CD4-positive, alpha-beta T cell treated with Interleukin-17A for 1 hour (primary cell): ENCODE data around the gene PLA2G2C.

Source experiments
- DNase-seq: peaks from one replicate; pipeline ENCODE4 v3.0.0-alpha.2; 2020

Gene PLA2G2C

DNA sequence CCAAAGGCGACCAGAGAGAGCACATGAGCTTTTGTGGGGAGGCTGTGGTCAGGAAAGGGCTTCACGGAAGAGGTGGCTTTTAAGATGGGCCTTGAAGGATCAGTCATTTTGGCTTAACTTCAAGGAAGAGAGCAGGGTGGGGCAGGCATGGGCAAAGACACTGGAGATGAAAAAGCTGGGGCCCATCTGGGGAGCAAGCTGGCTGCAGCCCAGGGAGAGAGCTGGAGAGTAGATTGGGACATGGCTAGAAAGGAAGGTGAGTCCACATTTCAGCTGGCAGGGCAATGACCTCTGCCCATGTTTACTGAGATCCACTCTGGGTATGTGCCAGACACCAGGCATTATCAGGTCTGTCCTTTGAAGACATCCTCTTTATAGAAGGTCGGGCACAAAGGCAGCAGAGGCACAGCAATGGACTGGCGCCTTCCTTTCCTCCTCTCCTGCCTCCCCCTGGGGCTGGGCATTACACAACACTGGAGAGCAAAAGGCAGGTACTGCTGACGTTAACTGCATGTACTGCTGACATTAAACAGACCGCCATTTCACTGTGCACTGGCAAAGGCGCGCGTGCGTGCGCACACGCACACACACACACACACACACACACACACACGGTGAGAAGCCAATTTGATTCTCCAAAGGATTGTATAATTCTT is 2.6 kb downstream of the PLA2G2C start:
- DNase-seq, result no peak

GRCh38 chr1:20183035-20183434 is 3.3 kb downstream of the PLA2G2C start:
- DNase-seq, result no peak

DNA sequence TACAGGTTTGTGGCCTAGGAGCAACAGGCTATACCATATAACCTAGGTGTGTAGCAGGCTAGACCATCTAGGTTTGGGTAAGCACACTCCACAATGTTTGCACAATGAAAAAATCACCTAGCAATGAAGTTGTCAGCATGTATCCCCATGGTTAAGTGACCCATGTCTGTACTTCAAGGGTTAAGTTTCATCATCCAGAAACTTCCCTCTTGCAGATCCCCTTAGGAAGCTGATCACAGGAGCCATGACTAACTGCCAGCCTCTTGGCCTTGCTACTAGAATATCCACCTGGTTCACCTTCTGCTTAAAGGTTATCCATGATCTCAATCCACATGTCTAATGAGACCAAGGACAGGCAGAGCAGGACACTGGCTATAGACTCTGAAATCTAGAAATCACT is 3.9 kb downstream of the PLA2G2C start:
- no peak for DNase-seq

- no peak for DNase-seq
These were observed 5.5 kb downstream of the PLA2G2C start for GRCh38 chr1:20180844-20181207.

- DNase-seq, result no peak
These were observed 6.0 kb downstream of the PLA2G2C start for GRCh38 chr1:20180129-20180843.

- no peak for DNase-seq
These were observed 6.8 kb downstream of the PLA2G2C start for GRCh38 chr1:20179371-20180128.

DNA sequence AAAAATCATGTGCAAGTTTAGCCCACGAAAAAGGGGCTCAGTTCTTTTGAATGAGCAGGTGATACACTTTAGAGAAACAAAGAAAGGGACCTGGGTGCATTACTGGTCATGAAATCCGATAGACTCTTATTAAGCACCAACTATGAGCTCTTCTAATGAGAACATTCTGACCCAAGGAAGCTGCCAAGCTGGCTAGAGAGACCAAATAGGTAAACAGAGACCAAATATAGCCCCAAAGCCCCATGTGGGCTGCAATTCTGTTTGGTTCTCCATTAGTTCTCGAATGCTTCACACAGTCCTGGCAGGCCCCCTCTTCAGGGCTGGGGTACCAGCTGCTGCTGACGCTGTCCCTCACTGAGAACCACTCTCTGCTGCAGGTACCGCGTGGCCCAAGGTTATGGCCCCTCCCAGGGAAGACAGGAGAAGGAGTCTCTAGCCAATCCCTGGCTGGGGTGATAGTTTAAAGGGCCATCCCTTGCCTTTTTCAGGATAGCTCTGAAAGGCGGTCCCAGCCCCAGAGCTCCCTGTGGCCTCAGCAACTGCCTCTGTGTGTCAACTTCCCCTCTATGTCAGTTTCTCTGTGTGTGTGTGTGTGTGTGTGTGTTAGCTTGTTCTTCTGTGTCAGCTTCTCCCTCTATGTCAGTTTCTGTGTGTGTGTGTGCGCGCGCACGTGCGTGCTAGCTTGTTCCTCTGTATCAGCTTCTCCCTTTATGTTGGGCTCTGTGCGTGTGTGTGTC is 7.5 kb downstream of the PLA2G2C start:
- DNase-seq, result no peak

DNA sequence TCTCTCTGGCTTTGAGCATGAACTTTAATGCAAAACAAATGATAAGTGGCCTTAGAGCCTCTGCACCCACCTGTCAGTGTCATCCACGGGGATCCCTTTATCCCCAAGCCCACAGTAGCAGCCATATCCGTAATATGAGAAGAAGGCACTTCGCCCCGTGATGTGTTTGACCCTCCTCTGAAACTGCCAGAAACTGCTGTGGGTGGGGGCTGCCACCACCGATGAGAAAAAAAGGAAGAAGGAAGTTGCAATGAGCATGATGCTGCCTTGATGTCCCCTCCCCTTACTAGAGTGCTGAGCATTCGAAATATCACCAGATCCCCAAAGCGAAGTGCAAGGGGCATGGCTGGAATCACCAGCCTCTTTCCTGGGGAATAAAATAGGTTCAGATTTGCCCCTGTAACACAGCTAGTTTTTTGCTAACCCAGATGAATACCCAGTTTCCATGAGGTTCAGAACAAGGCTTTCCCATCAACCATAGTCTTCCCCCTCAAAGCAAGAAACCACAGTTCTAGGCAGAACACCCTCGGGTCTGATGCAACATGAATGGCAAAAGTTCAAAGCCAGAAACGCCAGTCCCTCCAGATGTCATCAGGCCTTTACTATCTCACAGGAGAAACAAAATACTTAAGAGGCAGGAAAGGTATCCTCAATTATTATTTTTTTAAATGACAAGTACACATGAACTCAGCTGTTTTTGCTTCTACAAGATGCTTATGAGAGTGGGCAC is 11.2 kb downstream of the PLA2G2C start:
- no peak for DNase-seq

GRCh38 chr1:20172033-20172590 is 14.2 kb downstream of the PLA2G2C start:
- no peak for DNase-seq

GRCh38 chr1:20169932-20170331 is 16.4 kb downstream of the PLA2G2C start:
- DNase-seq, result no peak

DNA sequence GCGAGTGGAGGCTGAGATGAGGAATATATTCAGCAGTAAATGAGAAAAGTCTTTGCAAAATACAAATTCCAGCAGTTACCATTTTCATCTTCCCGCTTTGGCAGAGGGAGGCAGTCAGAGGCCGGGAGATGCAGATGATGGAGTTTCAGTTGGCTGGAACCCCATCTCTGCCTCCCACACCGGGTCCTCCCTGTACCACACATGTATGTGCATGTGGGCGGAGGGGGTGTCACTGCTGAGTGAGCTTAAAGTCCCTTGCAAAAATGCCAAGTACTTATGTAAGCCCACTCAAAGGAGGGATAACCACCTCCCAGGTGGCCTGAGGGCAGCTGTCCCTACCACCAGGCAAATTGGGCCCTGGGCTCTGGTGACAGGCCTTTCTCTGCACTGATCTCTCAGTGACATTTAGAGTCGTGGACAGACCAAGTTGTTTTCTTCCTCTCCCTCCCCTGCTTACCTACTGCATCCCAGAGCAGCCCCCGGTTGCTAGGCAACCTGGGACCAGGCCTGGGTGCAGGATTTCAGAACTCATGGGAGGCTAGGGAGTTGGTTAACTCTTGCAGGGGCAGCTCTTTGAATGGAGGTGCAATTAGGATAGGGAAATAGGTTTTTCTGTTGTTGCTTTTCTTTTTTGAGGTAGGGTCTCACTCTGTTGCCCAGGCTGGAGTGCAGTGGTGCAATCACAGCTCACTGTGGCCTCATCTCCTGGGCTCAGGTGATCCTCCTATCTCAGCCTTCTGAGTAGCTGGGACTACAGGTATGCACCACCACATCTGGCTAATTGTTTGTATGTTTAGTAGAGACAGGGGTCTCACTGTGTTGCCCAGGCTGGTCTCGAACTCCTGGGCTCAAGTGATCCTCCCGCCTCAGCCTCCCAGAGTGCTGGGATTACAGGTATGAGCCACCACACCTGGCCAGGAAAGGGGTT is 17.5 kb downstream of the PLA2G2C start:
- no peak for DNase-seq

GRCh38 chr1:20167126-20167525 is 19.2 kb downstream of the PLA2G2C start:
- DNase-seq, result no peak

GRCh38 chr1:20166051-20166450 is 20.3 kb downstream of the PLA2G2C start:
- DNase-seq, result no peak

- no peak for DNase-seq
These were observed 20.8 kb downstream of the PLA2G2C start for GRCh38 chr1:20165522-20165951.

GRCh38 chr1:20164694-20165202 is 21.6 kb downstream of the PLA2G2C start:
- DNase-seq, result no peak

DNA sequence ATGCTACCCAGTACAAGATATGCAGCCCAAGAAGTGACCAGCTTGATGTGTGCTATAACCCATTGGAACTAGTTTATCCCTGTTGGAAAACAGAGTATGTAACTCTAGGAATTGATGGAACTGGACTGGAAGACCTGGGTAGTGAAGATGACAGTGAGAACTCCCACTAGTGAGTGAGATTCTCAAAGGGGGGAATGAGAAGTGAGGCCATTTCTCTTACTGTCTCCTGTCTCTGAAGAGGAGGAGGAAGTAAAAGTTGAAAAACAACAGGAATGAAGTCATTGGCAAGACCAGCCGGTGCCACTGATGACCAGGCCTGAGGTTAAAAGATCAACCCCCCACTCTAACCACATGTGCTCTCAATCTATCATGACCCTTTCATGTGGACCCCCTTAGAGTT is 26.3 kb downstream of the PLA2G2C start:
- no peak for DNase-seq

DNA sequence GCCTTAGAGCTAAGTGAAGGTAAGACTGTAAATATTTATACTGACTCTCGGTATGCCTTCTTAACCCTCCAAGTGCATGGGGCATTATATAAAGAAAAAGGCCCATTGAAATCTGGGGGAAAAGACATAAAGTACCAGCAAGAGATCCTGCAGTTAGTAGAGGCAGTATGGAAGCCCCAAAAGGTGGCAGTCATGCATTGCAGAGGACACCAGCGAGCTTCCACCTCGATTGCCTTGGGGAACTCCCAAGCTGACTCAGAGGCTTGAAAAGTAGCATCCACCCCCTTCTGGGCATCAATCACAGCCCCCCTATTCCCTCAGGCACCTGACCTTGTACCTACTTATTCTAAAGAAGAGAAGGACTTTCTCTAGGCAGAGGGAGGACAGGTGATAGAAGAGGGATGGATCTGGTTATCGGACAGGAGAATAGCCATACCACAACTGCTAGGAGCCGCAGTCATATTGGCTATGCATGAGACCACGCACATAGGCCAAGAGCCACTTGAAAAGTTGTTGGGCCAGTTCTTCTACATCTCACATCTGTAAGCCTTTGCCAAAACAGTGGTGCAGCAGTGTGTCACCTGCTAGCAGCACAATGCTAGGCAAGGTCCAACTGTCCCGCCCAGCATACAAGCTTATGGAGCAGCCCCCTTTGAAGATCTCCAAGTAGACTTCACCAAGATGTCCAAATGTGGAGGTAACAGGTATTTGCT is 27.8 kb downstream of the PLA2G2C start:
- no peak for DNase-seq

- peak; percentile 13 for DNase-seq
These were observed 32.0 kb downstream of the PLA2G2C start for GRCh38 chr1:20154301-20154831.

DNA sequence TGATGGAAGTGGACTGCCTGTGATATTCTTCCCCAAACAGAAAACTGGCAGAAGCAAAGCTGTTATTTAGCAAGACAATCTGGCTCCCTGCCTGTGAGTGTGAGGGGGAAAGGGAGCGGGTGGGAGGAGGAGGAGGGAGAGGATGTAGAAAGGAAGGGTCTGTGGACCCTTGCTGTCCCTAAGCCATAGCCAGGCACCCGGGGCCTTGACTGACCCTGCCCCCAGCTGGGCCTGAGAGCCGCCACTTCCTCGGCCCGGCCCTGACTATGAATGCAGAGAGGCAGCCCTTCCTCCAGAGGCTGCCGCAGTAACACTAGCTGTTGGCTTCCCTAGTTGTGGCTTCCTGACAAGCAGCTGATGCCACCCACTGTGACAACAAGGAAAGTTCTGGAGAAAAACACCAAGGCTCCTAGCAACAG is 33.3 kb downstream of the PLA2G2C start:
- DNase-seq, result no peak

- DNase-seq, result no peak
These were observed 33.8 kb downstream of the PLA2G2C start for GRCh38 chr1:20152599-20152930.
